Activated effector memory CD4-positive, alpha-beta T cell treated with Interleukin-2 at 50 U/mL for 16 hours (primary cell): ENCODE measurements around the gene AHSG.
"Not testable (repeated sequence)": the region's sequence is repeated elsewhere in the genome, so short reads cannot be mapped to it uniquely, and the experiment has no call there.

ENCODE experiments used
- DNase-seq: peaks from one replicate; pipeline ENCODE4 v3.0.0-alpha.2; 2020

The AHSG gene

DNA sequence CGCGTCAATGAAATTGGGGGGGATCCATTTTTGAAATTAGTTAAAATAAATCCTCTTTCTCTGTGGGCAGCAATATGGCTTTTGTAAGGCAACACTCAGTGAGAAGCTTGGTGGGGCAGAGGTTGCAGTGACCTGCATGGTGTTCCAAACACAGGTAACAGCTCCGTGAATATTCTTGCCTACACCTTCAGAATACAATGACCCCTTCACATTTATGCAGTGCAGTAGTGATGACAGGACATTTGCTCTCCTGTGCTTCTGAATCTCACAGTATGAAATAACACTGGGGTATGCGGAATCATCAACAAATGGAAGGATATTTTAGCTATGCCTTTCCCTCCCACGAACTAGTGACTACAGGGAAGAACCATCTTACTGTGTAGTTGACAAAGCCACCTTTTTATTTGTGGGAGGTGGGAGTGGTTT, 6.9 kb downstream of the AHSG start:
- DNase-seq, result no peak

DNA sequence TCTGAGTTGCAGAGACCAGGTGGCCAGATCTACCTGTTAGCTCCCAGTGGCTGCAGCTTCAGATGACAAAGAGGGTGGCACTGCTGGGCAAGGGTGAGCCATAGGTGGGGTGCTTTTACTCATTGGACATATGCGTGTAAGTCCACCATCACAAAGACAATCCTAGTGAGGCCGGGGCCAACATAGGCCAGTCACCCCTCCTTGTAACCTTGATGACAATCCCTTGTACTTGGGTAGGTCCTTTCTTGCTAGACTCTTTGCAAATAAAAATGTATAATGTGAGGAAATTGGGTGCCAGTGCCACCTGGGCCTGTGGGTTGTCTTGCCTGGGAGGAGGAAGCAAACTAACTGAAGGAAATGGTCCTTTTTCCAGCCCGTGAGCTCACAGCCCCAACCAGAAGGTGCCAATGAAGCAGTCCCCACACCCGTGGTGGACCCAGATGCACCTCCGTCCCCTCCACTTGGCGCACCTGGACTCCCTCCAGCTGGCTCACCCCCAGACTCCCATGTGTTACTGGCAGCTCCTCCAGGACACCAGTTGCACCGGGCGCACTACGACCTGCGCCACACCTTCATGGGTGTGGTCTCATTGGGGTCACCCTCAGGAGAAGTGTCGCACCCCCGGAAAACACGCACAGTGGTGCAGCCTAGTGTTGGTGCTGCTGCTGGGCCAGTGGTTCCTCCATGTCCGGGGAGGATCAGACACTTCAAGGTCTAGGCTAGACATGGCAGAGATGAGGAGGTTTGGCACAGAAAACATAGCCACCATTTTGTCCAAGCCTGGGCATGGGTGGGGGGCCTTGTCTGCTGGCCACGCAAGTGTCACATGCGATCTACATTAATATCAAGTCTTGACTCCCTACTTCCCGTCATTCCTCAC, 7.6 kb downstream of the AHSG start:
- no peak for DNase-seq

DNA sequence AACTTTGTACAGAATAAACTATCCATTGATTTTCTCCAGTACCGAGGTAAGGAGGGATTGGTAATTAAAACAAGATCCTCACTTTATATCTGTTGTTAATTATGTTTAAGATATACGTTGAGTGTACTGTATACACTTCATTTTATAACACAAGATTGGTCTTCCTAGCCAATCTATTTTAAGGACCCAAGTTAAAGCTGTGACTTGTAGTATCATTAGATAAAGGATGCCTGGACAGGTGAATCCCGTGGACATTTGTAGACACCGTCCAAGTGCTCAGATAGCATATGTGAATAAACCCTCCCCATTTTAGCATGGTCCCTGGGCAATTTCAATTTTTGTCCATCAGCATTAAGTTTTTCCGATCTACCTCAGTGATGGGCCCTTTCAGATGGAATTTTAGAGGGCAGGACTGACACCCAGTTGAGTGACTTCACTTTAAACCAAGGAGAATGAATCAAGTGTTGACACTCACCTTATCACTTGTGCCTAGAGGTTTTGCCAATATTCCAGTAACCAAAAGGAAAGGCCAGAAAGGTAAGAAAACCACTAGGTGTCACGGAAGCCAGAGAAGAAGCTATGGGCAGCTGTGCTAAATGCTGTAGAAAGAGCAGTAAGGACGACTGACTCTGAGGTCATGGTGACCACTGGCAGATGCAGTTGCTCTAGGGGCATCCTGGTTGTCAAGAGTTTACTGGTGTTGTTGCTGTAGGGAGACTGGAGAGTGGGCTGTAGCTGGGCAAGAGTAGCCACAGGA, 9.2 kb downstream of the AHSG start:
- no peak for DNase-seq

DNA sequence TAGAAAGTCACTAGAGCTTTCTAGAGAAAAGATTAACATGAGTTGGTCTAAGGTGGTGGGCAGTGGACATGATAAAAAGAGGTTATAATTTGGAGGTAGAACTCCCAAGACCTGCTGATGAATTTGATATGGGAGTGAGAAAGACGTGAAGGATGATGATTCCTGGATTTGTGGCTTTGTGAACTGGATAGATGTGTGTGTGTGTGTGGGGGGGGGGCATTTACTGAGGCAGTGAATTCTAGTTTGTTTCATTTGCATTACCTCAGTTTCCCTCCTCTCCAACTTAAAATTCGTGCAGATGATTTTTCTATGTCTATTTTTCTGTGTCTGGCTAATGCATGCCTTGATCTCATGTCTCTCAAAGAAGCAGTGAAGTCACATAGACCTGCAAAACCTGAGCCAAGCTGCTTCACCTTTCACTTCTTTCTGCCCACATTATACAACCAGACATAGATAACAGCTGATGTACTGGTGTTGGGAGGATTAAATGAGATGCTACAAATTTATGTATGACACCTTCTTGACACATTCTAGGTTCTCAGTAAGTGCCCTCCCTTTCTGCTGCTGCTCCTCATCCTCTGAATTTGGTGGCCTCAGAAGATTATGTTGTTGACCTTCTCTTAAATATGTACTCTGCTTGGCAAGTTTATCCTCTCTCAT, 9.9 kb downstream of the AHSG start:
- DNase-seq, result no peak

DNA sequence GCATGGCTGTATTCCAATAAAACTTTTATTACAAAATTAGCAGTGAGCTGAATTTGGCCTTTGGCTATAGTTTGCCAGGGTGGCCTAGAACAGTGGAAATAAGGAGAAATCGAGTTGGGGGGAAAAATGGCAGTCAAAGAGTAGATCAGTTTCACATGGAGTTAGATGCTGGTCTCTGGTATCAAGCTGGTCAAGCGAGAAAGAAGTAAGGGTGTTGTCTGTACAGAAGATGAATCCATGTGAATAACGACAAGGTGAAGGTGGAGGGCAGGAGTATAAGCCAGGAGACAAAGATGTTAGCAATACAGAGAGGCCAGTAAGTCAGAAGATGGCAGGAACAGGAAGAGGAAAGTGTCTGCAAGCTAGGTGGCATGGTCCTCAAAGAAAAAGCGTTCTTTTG, 11.7 kb downstream of the AHSG start:
- no peak for DNase-seq

DNA sequence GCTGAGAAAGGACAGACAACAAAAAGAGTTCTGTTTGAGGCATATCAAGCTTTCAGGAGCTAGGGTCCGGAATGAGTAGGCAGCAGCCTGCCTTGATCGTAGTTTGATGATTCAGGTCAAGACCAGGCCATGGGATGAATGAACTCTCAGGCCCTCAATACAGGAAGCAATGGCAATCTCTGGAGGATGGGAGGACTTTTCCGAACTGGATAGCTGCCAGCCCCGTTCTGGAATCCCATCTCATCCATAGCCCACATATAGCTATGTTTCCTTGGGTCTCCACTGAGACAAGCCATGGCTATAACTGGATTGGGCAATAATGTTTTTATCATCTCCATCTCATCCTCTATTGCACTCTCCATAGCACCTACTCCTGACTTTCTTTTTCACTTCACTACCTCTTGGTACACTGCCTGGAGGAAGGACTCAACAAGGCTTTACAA, 12.8 kb downstream of the AHSG start:
- no peak for DNase-seq

DNA sequence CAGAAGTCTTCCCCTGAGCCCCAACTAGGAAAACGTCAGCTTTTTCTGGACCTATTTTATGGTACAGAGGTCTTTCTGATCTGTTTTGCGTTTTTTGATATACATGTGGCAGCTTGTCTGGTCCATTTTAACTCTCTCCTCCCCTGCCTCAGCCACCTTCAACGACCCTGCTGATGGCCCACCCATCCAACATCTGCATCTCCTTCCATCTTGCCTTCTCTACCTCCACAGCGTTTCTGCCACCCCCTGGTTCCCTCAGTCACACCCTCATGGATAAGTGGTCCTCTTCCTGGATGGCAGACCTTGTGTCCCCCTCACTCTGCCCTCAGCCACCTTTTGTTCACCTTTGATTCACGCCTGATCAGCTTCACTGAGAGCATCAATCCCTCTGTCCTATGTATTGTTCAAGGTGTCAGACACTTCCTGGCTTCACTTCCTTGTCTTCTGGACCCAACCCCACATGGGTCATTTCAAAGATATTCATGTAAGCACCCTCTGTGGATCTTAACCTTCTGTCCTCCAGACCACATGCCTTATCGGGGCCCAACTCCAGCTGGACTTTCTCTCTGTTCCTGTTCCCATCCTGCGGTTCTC, 13.5 kb downstream of the AHSG start:
- DNase-seq, result no peak

DNA sequence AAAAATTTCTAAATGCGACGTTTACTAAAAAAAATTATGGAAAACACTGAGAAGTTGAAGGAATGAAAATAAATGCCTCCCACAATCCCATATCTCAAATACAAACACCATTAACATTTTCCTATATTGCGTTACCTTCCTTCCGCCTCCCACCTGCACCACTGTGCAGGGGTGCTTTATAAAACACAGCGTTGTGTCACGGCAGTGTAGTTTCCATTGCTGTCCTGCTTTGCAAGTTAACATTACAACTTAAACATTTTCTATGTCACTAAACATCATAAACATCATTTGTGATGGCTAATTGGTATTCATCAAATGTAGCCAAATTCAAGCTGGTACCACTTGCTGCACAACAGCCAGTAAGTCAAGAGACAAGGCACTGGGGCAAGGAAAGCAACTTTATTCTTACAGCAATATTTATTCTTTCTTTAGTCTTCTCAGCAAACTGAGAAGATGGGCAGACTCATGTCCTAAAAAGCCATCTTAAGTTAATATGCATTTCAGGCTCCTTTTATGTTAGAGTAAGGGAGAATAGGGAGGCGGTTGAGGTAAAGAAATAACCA, 15.1 kb downstream of the AHSG start:
- no peak for DNase-seq

DNA sequence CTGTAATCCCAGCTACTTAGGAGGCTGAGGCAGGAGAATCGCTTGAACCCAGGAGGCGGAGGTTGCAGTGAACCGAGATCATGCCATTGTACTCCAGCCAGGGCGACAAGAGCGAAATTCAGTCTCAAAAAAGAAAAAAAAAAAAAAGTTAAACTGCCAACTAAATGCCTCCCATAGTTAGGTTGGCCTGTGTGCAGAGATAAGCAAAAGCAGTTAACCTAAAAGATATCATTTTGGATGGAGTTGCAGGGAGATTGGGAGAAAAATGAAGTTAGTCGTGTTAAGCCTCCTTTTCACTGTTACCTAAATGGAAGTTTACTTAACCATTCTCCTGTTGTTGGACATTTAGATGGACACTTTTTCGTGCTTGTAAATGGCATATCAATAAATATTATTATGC, 15.9 kb downstream of the AHSG start:
- DNase-seq, result no peak

DNA sequence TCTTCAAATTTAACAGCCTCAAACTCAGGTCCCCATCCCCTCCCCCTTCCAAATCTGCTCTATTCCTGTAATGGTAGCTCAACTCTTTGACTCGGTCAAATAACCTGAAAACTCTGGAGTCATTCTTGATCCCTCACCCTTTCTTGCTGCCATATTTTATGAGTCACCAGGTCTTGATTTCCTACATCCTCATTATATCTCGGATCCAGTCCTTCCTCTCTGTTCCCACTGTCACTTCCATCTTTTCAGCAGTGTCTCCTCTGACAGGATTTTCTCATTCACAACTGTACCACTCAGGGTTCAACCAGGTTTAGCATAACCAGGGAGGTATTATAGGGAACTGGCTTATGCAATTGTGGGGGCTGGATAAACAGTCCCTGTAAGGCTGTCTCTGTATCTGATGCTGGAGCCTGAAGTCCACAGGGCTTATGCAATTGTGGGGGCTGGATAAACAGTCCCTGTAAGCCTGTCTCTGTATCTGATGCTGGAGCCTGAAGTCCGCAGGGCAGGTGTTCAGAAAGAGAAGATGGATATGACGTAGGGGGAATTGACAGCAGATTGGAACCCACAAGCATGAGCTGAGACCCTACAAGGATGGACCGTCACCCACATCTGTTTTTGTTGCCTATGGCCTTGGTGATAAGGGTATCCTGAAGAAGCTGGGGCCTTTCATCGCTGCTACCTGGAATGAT, 18.2 kb downstream of the AHSG start:
- no peak for DNase-seq

DNA sequence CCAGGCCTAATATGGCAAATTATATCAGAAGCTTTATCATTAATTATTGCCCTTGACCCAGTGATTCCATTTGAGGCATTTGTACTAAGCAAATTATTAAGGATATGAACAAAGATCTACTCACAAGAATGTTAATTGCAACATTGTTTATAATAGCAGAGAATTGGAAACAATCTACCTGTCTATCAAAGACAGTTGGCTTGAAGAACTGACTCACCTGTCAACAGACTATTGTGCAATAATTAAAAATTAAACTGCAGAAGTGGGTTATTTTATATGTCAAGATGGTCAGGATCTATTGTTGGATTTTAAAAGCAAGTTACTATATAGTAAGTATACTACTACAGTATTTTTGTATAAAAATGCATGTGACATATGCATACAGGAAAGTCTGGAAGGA, 20.6 kb downstream of the AHSG start:
- no peak for DNase-seq

DNA sequence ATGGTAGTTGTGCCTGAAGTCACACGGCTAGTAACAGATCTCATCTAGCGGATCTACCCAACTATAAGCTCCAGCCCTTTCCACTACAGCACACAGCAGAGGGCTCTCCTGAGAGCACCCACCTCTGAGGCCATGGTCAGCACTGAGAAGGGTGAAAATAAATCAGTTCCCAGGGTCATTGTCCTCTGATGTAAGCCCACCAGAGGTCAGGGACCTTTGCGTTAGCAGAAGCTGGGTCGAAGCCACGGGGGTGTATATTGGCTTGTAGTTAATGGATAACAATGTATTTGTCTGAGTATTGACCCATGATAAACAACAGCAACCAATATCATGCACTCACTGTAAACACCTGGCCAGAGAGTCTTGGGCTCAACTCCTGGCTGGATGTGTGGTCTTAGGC, 21.3 kb downstream of the AHSG start:
- not testable (repeated sequence) for DNase-seq

DNA sequence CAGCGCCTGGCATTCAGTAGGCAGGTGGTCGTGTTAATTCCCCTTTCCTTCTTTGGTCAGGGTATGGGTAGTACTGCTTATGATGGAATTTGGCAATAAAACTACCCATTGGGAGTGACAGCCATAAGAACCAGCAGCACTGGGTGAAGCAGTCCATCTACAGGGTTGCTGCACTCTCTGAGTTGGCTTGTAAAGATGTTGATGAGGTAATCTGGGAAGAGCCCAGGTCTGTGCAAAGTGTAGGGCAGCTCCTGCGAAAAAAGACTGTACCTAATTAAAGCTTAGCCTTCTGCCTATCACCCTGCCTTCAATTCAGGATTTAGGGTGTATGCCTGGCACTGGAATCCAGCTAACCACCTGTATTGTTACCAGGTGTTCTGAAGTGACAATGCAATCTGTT, 22.7 kb downstream of the AHSG start:
- DNase-seq, result no peak

DNA sequence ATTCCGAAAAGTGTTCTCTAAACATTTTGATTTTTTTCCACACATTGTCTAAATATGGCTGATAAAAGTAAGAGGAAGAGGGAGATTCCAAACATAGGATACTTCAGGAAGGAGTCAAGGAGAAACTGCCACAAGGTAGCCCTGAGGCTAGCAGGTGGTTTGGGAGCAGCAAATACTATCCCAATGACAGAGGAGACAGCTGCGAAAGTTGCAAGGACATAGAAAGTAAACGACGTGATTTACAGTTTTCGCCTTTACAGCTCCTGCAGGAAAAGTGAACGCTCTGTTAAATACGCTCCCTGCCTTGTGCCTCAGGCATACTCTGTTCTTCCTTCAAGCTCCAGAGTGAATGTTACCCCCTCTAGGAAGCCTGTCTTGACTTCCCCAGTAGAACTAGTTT, 23.7 kb downstream of the AHSG start:
- DNase-seq, result no peak

DNA sequence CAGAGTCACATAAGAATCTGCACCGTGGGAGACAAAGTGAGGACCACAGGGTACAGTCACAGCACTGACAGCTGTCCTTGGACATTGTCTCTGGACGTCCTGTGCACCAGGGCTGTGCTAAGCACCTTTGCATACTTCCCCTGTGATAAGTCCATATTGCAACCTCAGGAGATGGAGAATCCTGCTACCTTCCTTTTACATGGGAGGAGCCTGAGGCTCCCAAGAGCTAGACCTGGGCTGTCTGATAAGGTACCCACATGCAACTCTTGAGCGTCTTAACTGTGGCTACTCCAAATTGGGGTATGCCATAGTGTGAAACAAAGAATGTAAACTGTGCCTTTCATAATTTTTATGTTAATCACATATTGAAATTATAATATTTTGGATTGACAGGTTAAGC, 24.8 kb downstream of the AHSG start:
- DNase-seq, result no peak

DNA sequence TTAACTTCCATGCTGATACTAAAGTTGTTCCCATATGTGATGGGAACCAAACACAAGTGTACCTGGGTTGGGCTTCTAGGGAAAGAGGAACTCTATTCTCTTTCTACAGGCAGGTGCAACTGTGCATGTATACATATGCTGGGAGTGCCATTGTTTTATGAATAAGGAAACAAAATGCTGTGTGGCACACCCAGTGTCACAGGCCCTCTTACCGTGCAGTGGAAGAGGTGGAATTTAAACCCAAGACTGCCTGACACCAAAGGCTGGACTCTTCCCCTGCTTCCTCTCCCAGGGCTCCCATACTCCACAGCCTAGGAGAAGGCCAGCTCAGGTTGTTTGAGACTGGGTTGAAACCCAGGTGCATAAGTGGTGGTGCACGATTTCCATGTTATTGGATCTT, 25.4 kb downstream of the AHSG start:
- DNase-seq, result no peak

DNA sequence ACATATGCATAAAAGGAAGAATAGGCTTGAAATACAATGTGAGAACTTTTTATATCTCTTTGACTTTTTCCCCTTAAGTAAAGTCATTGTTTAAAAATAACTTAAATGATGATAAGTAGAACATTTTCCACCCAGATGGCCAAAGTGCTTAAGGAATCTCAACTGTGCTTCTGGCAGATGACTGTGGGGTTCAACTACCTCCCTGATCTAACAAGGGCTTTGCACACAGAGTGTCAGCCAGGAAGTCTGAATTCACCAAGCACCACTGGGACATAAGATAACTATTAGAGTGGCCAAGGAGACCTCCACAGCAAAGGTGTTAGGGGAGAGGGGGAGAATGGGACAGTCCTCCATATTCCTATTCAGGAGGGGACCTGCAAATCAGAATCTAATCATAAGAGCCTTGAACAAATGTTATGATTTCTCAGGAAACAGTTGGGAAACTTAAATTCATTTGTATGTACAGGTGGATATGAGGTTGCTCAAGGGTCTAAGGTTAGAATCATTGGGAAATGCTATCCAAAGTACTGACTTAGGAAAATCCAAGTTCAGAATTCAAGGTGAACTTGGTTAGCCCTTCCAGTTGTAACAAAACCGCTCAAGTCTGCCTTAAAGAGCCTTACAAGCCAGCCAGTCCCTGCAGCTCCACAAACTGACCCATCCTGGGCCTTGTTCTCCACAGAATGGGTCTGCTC, 27.1 kb downstream of the AHSG start, which contains the start of gene FETUB:
Gene FETUB (plus strand): TSS at position 622 of the 695 bp plus-strand sequence. CDS start 62 bp downstream, at position 684.
- no peak for DNase-seq

DNA sequence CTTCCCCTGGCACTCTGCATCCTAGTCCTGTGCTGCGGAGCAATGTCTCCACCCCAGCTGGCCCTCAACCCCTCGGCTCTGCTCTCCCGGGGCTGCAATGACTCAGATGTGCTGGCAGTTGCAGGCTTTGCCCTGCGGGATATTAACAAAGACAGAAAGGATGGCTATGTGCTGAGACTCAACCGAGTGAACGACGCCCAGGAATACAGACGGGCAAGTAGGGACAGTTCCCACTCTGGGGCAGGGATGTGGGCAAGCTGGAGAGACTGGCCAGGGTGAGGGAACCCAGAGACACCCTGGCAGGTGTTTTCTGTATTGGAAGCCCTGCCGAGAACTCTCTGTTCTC, 27.6 kb downstream of the AHSG start:
- no peak for DNase-seq

DNA sequence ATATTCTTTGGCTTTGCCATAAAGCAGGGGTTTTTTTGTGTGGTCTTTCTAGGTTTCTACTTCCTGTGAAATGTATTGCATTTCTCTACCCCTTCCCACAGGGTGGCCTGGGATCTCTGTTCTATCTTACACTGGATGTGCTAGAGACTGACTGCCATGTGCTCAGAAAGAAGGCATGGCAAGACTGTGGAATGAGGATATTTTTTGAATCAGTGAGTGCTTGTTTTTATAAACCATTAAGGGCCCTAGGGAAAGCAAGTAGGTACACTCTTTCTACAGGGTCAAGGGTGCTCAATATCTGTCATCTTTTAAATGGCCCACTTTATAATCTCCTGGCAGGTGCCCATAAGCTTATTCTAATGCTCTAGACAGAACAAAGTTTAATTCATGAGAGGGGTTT, 28.1 kb downstream of the AHSG start:
- DNase-seq, result no peak

DNA sequence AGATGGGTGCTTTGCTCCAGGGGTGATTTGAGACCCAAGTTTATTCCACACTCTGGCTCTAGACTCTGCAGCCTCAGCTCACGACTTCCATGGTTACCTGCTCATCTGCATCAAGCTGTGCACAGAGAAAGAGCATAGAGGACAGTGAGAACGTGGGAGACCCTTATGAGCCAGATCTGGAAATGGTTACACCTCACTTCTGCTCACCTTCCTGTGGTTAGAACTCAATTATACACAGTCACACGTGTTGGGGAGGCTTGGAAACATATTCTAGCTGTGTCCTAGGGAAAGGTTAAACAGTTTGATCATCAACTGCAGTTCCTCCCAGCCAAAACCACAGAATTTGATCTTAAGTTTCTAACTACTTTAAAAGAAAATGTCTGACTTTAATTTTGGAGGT, 29.2 kb downstream of the AHSG start:
- no peak for DNase-seq

DNA sequence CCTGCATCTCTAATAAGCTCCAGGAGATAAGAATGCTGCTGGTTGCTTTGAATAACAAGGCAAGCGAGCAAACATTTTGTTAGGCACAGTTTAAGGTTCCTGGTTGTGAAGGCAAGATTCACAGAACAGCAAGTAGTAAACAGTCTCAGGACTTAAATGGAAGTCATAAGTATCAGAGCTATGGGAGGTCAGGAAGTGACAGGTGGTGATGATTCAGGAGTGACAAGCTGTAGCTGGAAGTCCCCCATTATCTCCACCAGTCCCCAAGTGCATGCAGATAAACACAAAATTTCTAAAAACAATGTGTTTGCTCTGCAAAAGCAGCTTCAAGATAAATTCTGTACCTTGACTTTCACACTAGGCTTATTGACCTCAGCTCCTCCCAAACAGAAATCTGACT, 30.6 kb downstream of the AHSG start:
- no peak for DNase-seq

DNA sequence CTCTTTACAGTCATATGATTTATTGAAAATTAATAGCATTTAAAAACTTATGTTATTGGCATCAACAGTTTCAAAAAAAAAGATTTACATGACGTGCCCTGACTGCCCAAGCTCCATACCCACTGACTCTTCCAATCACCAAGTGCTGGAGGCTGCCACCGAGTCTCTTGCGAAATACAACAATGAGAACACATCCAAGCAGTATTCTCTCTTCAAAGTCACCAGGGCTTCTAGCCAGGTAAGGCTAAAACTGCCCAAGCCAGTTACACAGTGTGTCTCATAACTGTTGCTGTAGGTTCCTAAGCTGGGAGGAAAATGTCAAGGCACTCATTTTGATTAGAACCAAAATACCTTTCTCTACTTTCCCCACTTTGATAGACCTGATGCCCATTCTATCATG, 31.8 kb downstream of the AHSG start:
- no peak for DNase-seq
